H1 (cell line): ENCODE results near the gene SMIM32. TPM values are rescaled to one million over a fixed set of nuclear protein-coding genes. Genes with fewer than 3 reads are reported as not detected.

ENCODE experiments used
- CTCF ChIA-PET: fragments of 300-600 bp; sonication (Branson Sonifier 250); formaldehyde crosslinking; loops from one replicate; lab custom pipeline; 2021; ENCODE audit not compliant: partially characterized antibody; lab: Charles Lee
- POLR2A ChIA-PET: fragments of 300-600 bp; sonication (Branson Sonifier 250); formaldehyde crosslinking; loops from one replicate; lab custom pipeline; 2021; ENCODE audit warnings: inconsistent platforms; ENCODE audit not compliant: partially characterized antibody; lab: Charles Lee
- DNase-seq, 2 experiments: peaks; one replicate each; pipeline versions ENCODE4 v3.0.0 to v3.0.0-alpha.2; 2010 to 2022; ENCODE audit warnings: low spot score in 2 of 2, low read depth in 1 of 2, mixed read lengths in 1 of 2
- FAIRE-seq: peaks from 2 replicates; lab custom pipeline; 2011; peaks lifted over from hg19 to GRCh38; lab: Jason Lieb, UNC
- H2AFZ ChIP-seq: 2 replicates; pipeline ENCODE4 v1.8.1; 2012; ENCODE audit warnings: low read length, inconsistent platforms
- H2AK5ac ChIP-seq: 2 replicates; pipeline ENCODE4 v1.6.1; 2013; ENCODE audit warnings: low read depth, low read length
- H2BK120ac ChIP-seq: replicated peaks from 2 replicates; pipeline ENCODE3; 2013; ENCODE audit warnings: low read depth, low read length, inconsistent platforms
- H2BK12ac ChIP-seq: 2 replicates; pipeline ENCODE4 v1.6.1; 2013; ENCODE audit warnings: low read depth, low read length
- H2BK15ac ChIP-seq: 2 replicates; pipeline ENCODE4 v1.6.1; 2013; ENCODE audit warnings: low read length
- H2BK20ac ChIP-seq: 2 replicates; pipeline ENCODE4 v1.6.1; 2013; ENCODE audit warnings: low read length
- H2BK5ac ChIP-seq: 2 replicates; pipeline ENCODE4 v1.6.1; 2013; ENCODE audit warnings: low read depth, low read length
- H3K14ac ChIP-seq: 2 replicates; pipeline ENCODE4 v1.6.1; 2013; ENCODE audit warnings: inconsistent platforms; ENCODE audit not compliant: insufficient read length
- H3K18ac ChIP-seq: 2 replicates; pipeline ENCODE4 v1.6.1; 2013; ENCODE audit warnings: low read length; ENCODE audit errors: extremely low read depth
- H3K23ac ChIP-seq: 2 replicates; pipeline ENCODE4 v1.6.1; 2013; ENCODE audit warnings: inconsistent platforms; ENCODE audit not compliant: insufficient read length
- H3K23me2 ChIP-seq: 2 replicates; pipeline ENCODE4 v1.6.1; 2013; ENCODE audit warnings: low read depth, low read length
- H3K27ac ChIP-seq: 2 replicates; pipeline ENCODE4 v1.6.1; 2011; ENCODE audit warnings: low read depth, low read length, inconsistent platforms
- H3K27me3 ChIP-seq, 4 experiments: replicated peaks in 1 of 4; 1 replicate in 1 of 4; 2 replicates in 3 of 4; pipeline versions ENCODE4 v1.6.1 to v1.8.1; 2011 to 2013; ENCODE audit warnings: low read length in 3 of 4, mild to moderate bottlenecking in 3 of 4, inconsistent platforms in 2 of 4, mixed read lengths in 2 of 4, moderate library complexity in 1 of 4; ENCODE audit not compliant: control insufficient read depth in 3 of 4, insufficient read depth in 3 of 4; ENCODE audit errors: extremely low read depth in 1 of 4
- H3K36me3 ChIP-seq, 4 experiments: 2 replicates each; pipeline versions ENCODE4 v1.6.1 to v1.8.1; 2011 to 2013; ENCODE audit warnings: mild to moderate bottlenecking in 4 of 4, low read length in 3 of 4, moderate library complexity in 2 of 4, control low read depth in 1 of 4, inconsistent platforms in 1 of 4; ENCODE audit not compliant: insufficient read depth in 4 of 4, control insufficient read depth in 2 of 4
- H3K4ac ChIP-seq: replicated peaks from 2 replicates; pipeline ENCODE3; 2013; ENCODE audit warnings: low read length, low read depth, mixed read lengths, inconsistent platforms; ENCODE audit not compliant: insufficient read length
- H3K4me1 ChIP-seq, 4 experiments: replicated peaks in 1 of 4; 1 replicate in 1 of 4; 2 replicates in 3 of 4; pipeline versions ENCODE4 v1.6.1 to v1.8.1; 2011 to 2013; ENCODE audit warnings: low read length in 3 of 4, inconsistent platforms in 2 of 4, mixed read lengths in 1 of 4; ENCODE audit not compliant: insufficient read depth in 4 of 4, control insufficient read depth in 3 of 4
- H3K4me2 ChIP-seq, 2 experiments: 2 replicates each; pipeline versions ENCODE4 v1.6.1 to v1.8.1; 2011 to 2013; ENCODE audit warnings: low read depth in 2 of 2, low read length in 2 of 2, control low read depth in 1 of 2, inconsistent platforms in 1 of 2, mild to moderate bottlenecking in 1 of 2; ENCODE audit not compliant: insufficient read depth in 1 of 2
- H3K4me3 ChIP-seq, 4 experiments: fragments of 200-600, 300-600 bp in 1 of 4; sonication (generic), shearing (Covaris generic), sonication (Bioruptor Twin) in 1 of 4; 2 replicates each; pipeline versions ENCODE4 v1.5.1 to v1.8.1; 2011 to 2016; ENCODE audit warnings: low read length in 4 of 4, low read depth in 3 of 4, control low read depth in 2 of 4, inconsistent platforms in 2 of 4, mild to moderate bottlenecking in 2 of 4, mixed read lengths in 1 of 4, moderate library complexity in 1 of 4; ENCODE audit not compliant: insufficient read depth in 2 of 4; ENCODE audit errors: extremely low read depth in 1 of 4
- H3K56ac ChIP-seq: replicated peaks from 2 replicates; pipeline ENCODE3; 2013; ENCODE audit warnings: low read depth, mild to moderate bottlenecking, mixed read lengths, low read length, inconsistent platforms; ENCODE audit not compliant: insufficient read length
- H3K79me1 ChIP-seq: 2 replicates; pipeline ENCODE4 v1.6.1; 2013; ENCODE audit warnings: low read depth, low read length, control low read depth
- H3K79me2 ChIP-seq, 2 experiments: 2 replicates each; pipeline versions ENCODE4 v1.6.1 to v1.8.1; 2012 to 2013; ENCODE audit warnings: low read length in 2 of 2, mild to moderate bottlenecking in 2 of 2, inconsistent platforms in 1 of 2; ENCODE audit not compliant: insufficient read depth in 2 of 2, control insufficient read depth in 1 of 2
- H3K9ac ChIP-seq, 4 experiments: replicated peaks in 1 of 4; 1 replicate in 1 of 4; 2 replicates in 3 of 4; pipeline versions ENCODE4 v1.6.1 to v1.8.1; 2011 to 2013; ENCODE audit warnings: low read depth in 3 of 4, low read length in 3 of 4, control low read depth in 2 of 4, mild to moderate bottlenecking in 2 of 4, moderate library complexity in 2 of 4, inconsistent platforms in 1 of 4; ENCODE audit errors: extremely low read depth in 1 of 4
- H3K9me3 ChIP-seq, 2 experiments: 2 replicates each; pipeline versions ENCODE4 v1.6.1 to v1.8.1; 2012 to 2013; ENCODE audit warnings: mild to moderate bottlenecking in 2 of 2, moderate library complexity in 2 of 2, control low read depth in 1 of 2, inconsistent platforms in 1 of 2, low read depth in 1 of 2, low read length in 1 of 2, mixed read lengths in 1 of 2; ENCODE audit not compliant: insufficient read depth in 2 of 2
- H4K20me1 ChIP-seq, 2 experiments: replicated peaks in 1 of 2; 2 replicates each; pipeline versions ENCODE3 to v1.8.1; 2011 to 2013; ENCODE audit warnings: inconsistent platforms in 2 of 2, low read length in 2 of 2, mild to moderate bottlenecking in 1 of 2; ENCODE audit not compliant: insufficient read depth in 2 of 2, control insufficient read depth in 1 of 2
- H4K5ac ChIP-seq: 2 replicates; pipeline ENCODE4 v1.6.1; 2013; ENCODE audit warnings: low read length, low read depth, mixed read lengths, inconsistent platforms; ENCODE audit not compliant: insufficient read length
- H4K8ac ChIP-seq: 2 replicates; pipeline ENCODE4 v1.8.0; 2013; ENCODE audit warnings: mild to moderate bottlenecking, moderate library complexity, low read length, inconsistent platforms; ENCODE audit not compliant: insufficient read depth; ENCODE audit errors: extremely low read depth
- H4K91ac ChIP-seq: replicated peaks from 2 replicates; pipeline ENCODE3; 2013; ENCODE audit warnings: low read length, mixed read lengths, inconsistent platforms; ENCODE audit not compliant: insufficient read length
- ATF3 ChIP-seq: IDR thresholded peaks from 2 replicates; pipeline ENCODE4 v1.6.1; 2011; ENCODE audit warnings: low read depth, mild to moderate bottlenecking, low read length; ENCODE audit not compliant: insufficient read depth
- CHD2 ChIP-seq: IDR thresholded peaks from 2 replicates; pipeline ENCODE4 v1.6.1; 2012; ENCODE audit warnings: low read length, improper control_type of control experiment
- EP300 ChIP-seq, 2 experiments: IDR thresholded peaks; 1 replicate in 1 of 2; 2 replicates in 1 of 2; pipeline ENCODE4 v1.6.1; 2011 to 2012; ENCODE audit warnings: low read depth in 2 of 2, low read length in 2 of 2, mild to moderate bottlenecking in 2 of 2, borderline replicate concordance in 1 of 2, inconsistent platforms in 1 of 2, moderate library complexity in 1 of 2
- GABPA ChIP-seq: IDR thresholded peaks from 2 replicates; pipeline ENCODE4 v1.6.1; 2011; ENCODE audit warnings: mild to moderate bottlenecking, low read length, moderate library complexity, borderline replicate concordance; ENCODE audit not compliant: insufficient read depth
- KDM5A ChIP-seq: fragments of 200-600 bp; IDR thresholded peaks from 2 replicates; pipeline ENCODE4 v1.7.1; 2012; ENCODE audit warnings: mild to moderate bottlenecking, low read length, inconsistent platforms, mixed read lengths
- POU5F1 ChIP-seq: IDR thresholded peaks from 2 replicates; pipeline ENCODE4 v1.6.1; 2011; ENCODE audit warnings: low read depth, mild to moderate bottlenecking, low read length, moderate library complexity
- SIRT6 ChIP-seq: IDR thresholded peaks from one replicate; pipeline ENCODE4 v1.7.1; 2012; ENCODE audit warnings: low read length, inconsistent platforms
- SP1 ChIP-seq: IDR thresholded peaks from 2 replicates; pipeline ENCODE4 v1.6.1; 2011; ENCODE audit warnings: low read depth, low read length
- SP2 ChIP-seq: IDR thresholded peaks from 2 replicates; pipeline ENCODE4 v1.6.1; 2012; ENCODE audit warnings: mild to moderate bottlenecking, low read length, inconsistent platforms
- TAF1 ChIP-seq: IDR thresholded peaks from 2 replicates; pipeline ENCODE4 v1.6.1; 2011; ENCODE audit warnings: mild to moderate bottlenecking, low read depth, low read length
- WGBS, 2 experiments: shearing (Covaris generic) in 1 of 2; methylation state at CpG; one replicate each; pipeline versions ENCODE4 v1.1.6 to v1.1.7; 2013 to 2015; ENCODE audit warnings: low lambda C conversion rate in 2 of 2, mixed read lengths in 2 of 2, inconsistent platforms in 1 of 2, low coverage in 1 of 2, missing lambda C conversion rate in 1 of 2; ENCODE audit not compliant: insufficient replicate concordance in 2 of 2, insufficient coverage in 1 of 2, insufficient read length in 1 of 2; ENCODE audit errors: extremely low coverage in 1 of 2, missing lambda C conversion rate in 1 of 2; 5-methylcytosine and 5-hydroxymethylcytosine counted together
- polyA plus RNA-seq, 7 experiments: library from polyadenylated mRNA; depleted of rRNA in 3 of 7; stranded (reverse) in 5 of 7; unstranded in 2 of 7; fragments of >200 nt in 5 of 7; fragments of 200-250 nt in 2 of 7; gene quantifications; 1 replicate in 5 of 7; 2 replicates in 1 of 7; 4 replicates in 1 of 7; pipeline versions ENCODE4 v1.2.1 to v1.2.3, GENCODE V29; 2011 to 2013; ENCODE audit warnings: missing spikeins in 2 of 7, mixed read lengths in 2 of 7
- total RNA-seq: library from RNA; stranded (reverse); fragmentation: NEBNext Ultra II Directional; extraction: Animal tissue kit (Norgen Biotek cat#: 25700); gene quantifications from 2 replicates; pipeline ENCODE4 v1.2.1, GENCODE V29; 2021

SMIM32 gene
- total and polyA plus RNA-seq, 2 of the 8 experiments (the other 6 are each of a cell fraction or from before 2014, with no cell fraction given), result 0.09 to 0.22 TPM

- H3K9ac ChIP-seq, result no peak overlapping the region
- no peak overlapping the region for H3K4me3 ChIP-seq
- FAIRE-seq (no peak), DNase-seq (no peak)
- H3K27ac ChIP-seq, result no peak overlapping the region
- H3K4me2 ChIP-seq, result no peak overlapping the region
- H4K8ac ChIP-seq, result no peak overlapping the region
- no peak overlapping the region for H3K23ac ChIP-seq
- H3K14ac ChIP-seq, result no peak overlapping the region
- peaks cover 0 to 5% of the 10 kb centered on the region in 2 experiments; a peak in 2 of 4 replicates for H3K9me3 ChIP-seq
- no peak overlapping the region for H2AFZ ChIP-seq
- no peak overlapping the region for H3K56ac ChIP-seq
- peaks cover 25 to 61% (median 59%) of the 10 kb centered on the region in 4 experiments for H3K27me3 ChIP-seq
- H3K4me1 ChIP-seq, result peaks cover 2 to 17% (median 8%) of the 10 kb centered on the region in 4 experiments
- 85% methylated on average over 5 of the region's 5 CpGs; no CpG with 5 or more reads in 1 of the 2 experiments for WGBS, 2 experiments
- H2AK5ac ChIP-seq, result no peak overlapping the region
- no peak overlapping the region for H4K91ac ChIP-seq
- H3K4ac ChIP-seq, result no peak overlapping the region
- H4K20me1 ChIP-seq, result peaks cover 6 to 7% of the 10 kb centered on the region in 2 experiments
- no peak overlapping the region for H3K18ac ChIP-seq
- no peaks in the 10 kb centered on the region for H3K79me1 ChIP-seq
- H2BK20ac ChIP-seq, result no peak overlapping the region
- no peaks in the 10 kb centered on the region for H3K36me3 ChIP-seq
- no peaks in the 10 kb centered on the region for H3K23me2 ChIP-seq
- no peak overlapping the region for H4K5ac ChIP-seq
- CTCF ChIA-PET, result interaction anchor here (1.9 kb wide), 1 partner anchor 14 kb away, joined by 8 read pairs; the partner anchor contains the start of gene SMIM32
- H2BK120ac ChIP-seq, result no peak overlapping the region
- H3K79me2 ChIP-seq, result no peaks in the 10 kb centered on the region
- POLR2A ChIA-PET, result no interaction called here
- H2BK5ac ChIP-seq, result no peak overlapping the region
- TF ChIP-seq CHD2 (no peak), SP2 (no peak), POU5F1 (no peak), KDM5A (no peak), TAF1 (no peak), SP1 (no peak), ATF3 (no peak), EP300 (IDR thresholded peaks at IDR 0.05; ENCODE audit: borderline replicate concordance in 1 of 2, low read depth in 2 of 2, low read length in 2 of 2) (no peak), GABPA (no peak), SIRT6 (no peak)
- TF ChIP-seq, all 59 proteins: peak for 0
- no peak overlapping the region for H2BK12ac ChIP-seq
- H2BK15ac ChIP-seq, result no peak overlapping the region
Observed at GRCh38 chr5:136206361-136206760, 13.4 kb upstream of the SMIM32 start.
